22Rv1 (cell line): ENCODE data around the gene PXYLP1.

Experiments
- CTCF ChIP-seq: fragments of 450-650 bp; IDR thresholded peaks from 2 replicates; pipeline ENCODE4 v1.5.1; 2017; ENCODE audit warnings: mild to moderate bottlenecking
- ZFX ChIP-seq: fragments of 450-650 bp; IDR thresholded peaks from 2 replicates; pipeline ENCODE4 v1.6.1; 2017; ENCODE audit warnings: antibody characterized with exemption, borderline replicate concordance

GRCh38 chr3:141233457-141234161 lies 2.0 kb downstream of the PXYLP1 start:
- no peak for TF ChIP-seq CTCF
- TF ChIP-seq ZFX = no peak
